Measurements from ENCODE around the gene ENC1.

- TF ChIP-seq TCF7L2 (IDR thresholded peaks at IDR 0.05; ENCODE audit: low read depth, low read length), result no peak
- no peak for TF ChIP-seq REST (IDR thresholded peaks at IDR 0.05; ENCODE audit: insufficient read depth in 1 of 2, low read depth in 2 of 2, low read length in 1 of 2)
- TF ChIP-seq CTCF (IDR thresholded peaks at IDR 0.05), result no peak
These were observed 27.2 kb downstream of the ENC1 start for GRCh38 chr5:74613283-74613682.
